GM18520 (cell line): ENCODE data around the gene PUM1.

Experiments
- ATAC-seq: cut with Tn5 transposase; IDR thresholded peaks from one replicate; pipeline ENCODE4 v1.9.1; 2021; ENCODE audit not compliant: unreplicated experiment

PUM1 gene

GRCh38 chr1:30930631-30931173 lies 134.8 kb downstream of the PUM1 start:
- ATAC-seq = no peak

GRCh38 chr1:30929944-30930525 lies 135.5 kb downstream of the PUM1 start:
- ATAC-seq = no peak

GRCh38 chr1:30929135-30929889 lies 136.2 kb downstream of the PUM1 start:
- no peak for ATAC-seq

GRCh38 chr1:30928789-30929134 lies 136.8 kb downstream of the PUM1 start:
- no peak for ATAC-seq

- no peak for ATAC-seq
Measured at GRCh38 chr1:30928171-30928570, 137.3 kb downstream of the PUM1 start.

- ATAC-seq = no peak
Measured at GRCh38 chr1:30927448-30927847, 138.1 kb downstream of the PUM1 start.

- ATAC-seq = no peak
Measured at GRCh38 chr1:30923597-30923996, 141.9 kb downstream of the PUM1 start.

- ATAC-seq = no peak
Measured at GRCh38 chr1:30920827-30921226, 144.7 kb downstream of the PUM1 start.

- no peak for ATAC-seq
Measured at GRCh38 chr1:30919025-30919881, 146.3 kb downstream of the PUM1 start.

- ATAC-seq = no peak
Measured at GRCh38 chr1:30916296-30916695, 149.2 kb downstream of the PUM1 start.

GRCh38 chr1:30915491-30916230 lies 149.9 kb downstream of the PUM1 start:
- no peak for ATAC-seq

- ATAC-seq = no peak
Measured at GRCh38 chr1:30914931-30915330, 150.6 kb downstream of the PUM1 start.

- no peak for ATAC-seq
Measured at GRCh38 chr1:30914587-30914922, 151.0 kb downstream of the PUM1 start.

- no peak for ATAC-seq
Measured at GRCh38 chr1:30912913-30913652, 152.4 kb downstream of the PUM1 start.

- no peak for ATAC-seq
Measured at GRCh38 chr1:30912224-30912623, 153.3 kb downstream of the PUM1 start.

GRCh38 chr1:30911059-30911954 lies 154.2 kb downstream of the PUM1 start:
- no peak for ATAC-seq

- ATAC-seq = no peak
Measured at GRCh38 chr1:30909365-30910068, 156.0 kb downstream of the PUM1 start.

GRCh38 chr1:30908696-30909364 lies 156.7 kb downstream of the PUM1 start, which contains the start of gene SDC3:
TSS of gene SDC3 (minus strand) at chr1:30908758. CDS start at chr1:30908586, 172 bp downstream.
- no peak for ATAC-seq
